Spinal cord (tissue), 10 donors: ENCODE data around the gene NCOR2. TPM values are rescaled to one million over a fixed set of nuclear protein-coding genes. Genes with fewer than 3 reads are reported as not detected.
"Not testable (repeated sequence)": the region's sequence is repeated elsewhere in the genome, so short reads cannot be mapped to it uniquely, and the experiment has no call there.

ENCODE experiments used
- DNase-seq, 6 donors: peaks; one replicate each; pipeline versions ENCODE4 v3.0.0 to v3.0.0-alpha.2; 2013 to 2015; ENCODE audit warnings: low spot score in 6 of 6, low read depth in 4 of 6
- H3K27ac ChIP-seq: one replicate; pipeline ENCODE4 v1.5.1; 2013; ENCODE audit warnings: low read depth, low read length, control low read depth
- H3K27me3 ChIP-seq: one replicate; pipeline ENCODE4 v1.6.1; 2013; ENCODE audit warnings: low read length; ENCODE audit not compliant: control insufficient read depth, insufficient read depth
- H3K36me3 ChIP-seq: one replicate; pipeline ENCODE4 v1.6.1; 2013; ENCODE audit warnings: low read length; ENCODE audit not compliant: control insufficient read depth, insufficient read depth
- H3K4me1 ChIP-seq: one replicate; pipeline ENCODE4 v1.6.1; 2013; ENCODE audit warnings: low read length; ENCODE audit not compliant: control insufficient read depth, insufficient read depth
- H3K4me3 ChIP-seq: one replicate; pipeline ENCODE4 v1.5.1; 2013; ENCODE audit warnings: low read depth, low read length, control low read depth
- H3K9me3 ChIP-seq: one replicate; pipeline ENCODE4 v1.6.1; 2013; ENCODE audit warnings: low read length; ENCODE audit not compliant: control insufficient read depth, insufficient read depth
- WGBS: methylation state at CpG from one replicate; pipeline ENCODE4 v1.1.5; 2013; ENCODE audit warnings: missing lambda C conversion rate; ENCODE audit not compliant: insufficient coverage; 5-methylcytosine and 5-hydroxymethylcytosine counted together
- polyA plus RNA-seq, 2 donors: library from polyadenylated mRNA; unstranded; fragments of 120-200 nt; gene quantifications; one replicate each; pipeline ENCODE4 v1.2.1, GENCODE V29; 2013; ENCODE audit not compliant: insufficient read length in 2 of 2
- total RNA-seq, 2 donors: library from RNA; depleted of rRNA in 1 of 2; stranded (reverse); fragments of 120-200 nt in 1 of 2; fragments of >200 nt in 1 of 2; gene quantifications; one replicate each; pipeline versions ENCODE4 v1.2.3 to v1.2.4, GENCODE V29; 2013 to 2014
- donor health status: healthy.

The NCOR2 gene
- total and polyA plus RNA-seq, 4 donors, result 29.4 to 113 (median 67.7) TPM

GRCh38 chr12:124590447-124590846 is 23.0 kb upstream of the NCOR2 start:
- 100% methylated on average over 1 of the region's 6 CpGs for WGBS
- no peak for DNase-seq
- no peaks in the 10 kb centered on the region for H3K27me3 ChIP-seq
- H3K9me3 ChIP-seq, result no peaks in the 10 kb centered on the region
- no peaks in the 10 kb centered on the region for H3K36me3 ChIP-seq
- peaks cover 6% of the 10 kb centered on the region for H3K4me1 ChIP-seq
- H3K27ac ChIP-seq, result no peak overlapping the region
- no peak overlapping the region for H3K4me3 ChIP-seq

GRCh38 chr12:124588751-124589267 is 21.4 kb upstream of the NCOR2 start:
- no peak overlapping the region for H3K4me3 ChIP-seq
- H3K27ac ChIP-seq, result peak overlapping the region; percentile 40
- H3K36me3 ChIP-seq, result no peaks in the 10 kb centered on the region
- H3K9me3 ChIP-seq, result no peaks in the 10 kb centered on the region
- WGBS, result 26% methylated on average over 4 of the region's 9 CpGs
- H3K27me3 ChIP-seq, result no peaks in the 10 kb centered on the region
- peak in 2 of 6 donors; percentile 89 to 91 for DNase-seq
- H3K4me1 ChIP-seq, result peaks cover 6% of the 10 kb centered on the region

GRCh38 chr12:124588018-124588634 is 20.7 kb upstream of the NCOR2 start:
- peaks cover 5% of the 10 kb centered on the region for H3K4me1 ChIP-seq
- peak overlapping the region; percentile 40 for H3K27ac ChIP-seq
- WGBS, result 91% methylated on average over 4 of the region's 4 CpGs
- H3K27me3 ChIP-seq, result no peaks in the 10 kb centered on the region
- H3K4me3 ChIP-seq, result no peak overlapping the region
- H3K36me3 ChIP-seq, result no peaks in the 10 kb centered on the region
- no peak for DNase-seq
- no peaks in the 10 kb centered on the region for H3K9me3 ChIP-seq

GRCh38 chr12:124586756-124587155 is 19.3 kb upstream of the NCOR2 start:
- H3K4me3 ChIP-seq, result no peak overlapping the region
- H3K27ac ChIP-seq, result no peak overlapping the region
- DNase-seq, result no peak
- H3K36me3 ChIP-seq, result no peaks in the 10 kb centered on the region
- 81% methylated on average over 10 of the region's 11 CpGs for WGBS
- peaks cover 8% of the 10 kb centered on the region for H3K4me1 ChIP-seq
- no peaks in the 10 kb centered on the region for H3K9me3 ChIP-seq
- no peaks in the 10 kb centered on the region for H3K27me3 ChIP-seq

GRCh38 chr12:124584494-124584893 is 17.1 kb upstream of the NCOR2 start:
- not testable (repeated sequence) for H3K36me3 ChIP-seq, H3K9me3 ChIP-seq, H3K4me3 ChIP-seq, H3K27me3 ChIP-seq, DNase-seq, H3K27ac ChIP-seq
- H3K4me1 ChIP-seq, result peaks cover 11% of the 10 kb centered on the region
- WGBS, result 100% methylated on average over 2 of the region's 7 CpGs

GRCh38 chr12:124583854-124584253 is 16.4 kb upstream of the NCOR2 start:
- no peak for DNase-seq
- peaks cover 5% of the 10 kb centered on the region for H3K9me3 ChIP-seq
- no peaks in the 10 kb centered on the region for H3K36me3 ChIP-seq
- no peaks in the 10 kb centered on the region for H3K27me3 ChIP-seq
- WGBS, result 93% methylated on average over 9 of the region's 10 CpGs
- H3K27ac ChIP-seq, result no peak overlapping the region
- H3K4me3 ChIP-seq, result no peak overlapping the region
- H3K4me1 ChIP-seq, result peaks cover 11% of the 10 kb centered on the region

- Histone ChIP-seq H3K27me3 (no peaks in the 10 kb centered on the region), H3K4me1 (peaks cover 11% of the 10 kb centered on the region), H3K4me3 (no peak overlapping the region), H3K9me3 (peaks cover 5% of the 10 kb centered on the region), H3K36me3 (no peaks in the 10 kb centered on the region), H3K27ac (no peak overlapping the region)
- WGBS, result 74% methylated on average over 5 of the region's 5 CpGs
- no peak for DNase-seq
Observed at GRCh38 chr12:124582108-124582424, 14.7 kb upstream of the NCOR2 start.

- no peak for DNase-seq
- Histone ChIP-seq H3K36me3 (no peaks in the 10 kb centered on the region), H3K27ac (no peak overlapping the region), H3K4me1 (peaks cover 11% of the 10 kb centered on the region), H3K4me3 (no peak overlapping the region), H3K9me3 (peaks cover 5% of the 10 kb centered on the region), H3K27me3 (no peaks in the 10 kb centered on the region)
- WGBS, result 73% methylated on average over 10 of the region's 15 CpGs
Observed at GRCh38 chr12:124581307-124582107, 14.1 kb upstream of the NCOR2 start.

GRCh38 chr12:124579921-124580517 is 12.6 kb upstream of the NCOR2 start:
- Histone ChIP-seq H3K27me3 (no peaks in the 10 kb centered on the region), H3K4me1 (peaks cover 11% of the 10 kb centered on the region), H3K27ac (no peak overlapping the region), H3K9me3 (peaks cover 5% of the 10 kb centered on the region), H3K4me3 (no peak overlapping the region), H3K36me3 (no peaks in the 10 kb centered on the region)
- DNase-seq, result no peak
- WGBS, result 93% methylated on average over 3 of the region's 5 CpGs
